Activated naive CD4-positive, alpha-beta T cell treated with anti-CD3 and anti-CD28 coated beads, Interleukin-2, amount 10 ng/mL, durations not matched to agents 7 days and 5 days (primary cell): Measurements from ENCODE around the gene DNAJB13.

Experiments
- CTCF ChIA-PET: fragments of 350-600 bp; sonication (Branson Sonifier 250); formaldehyde crosslinking; loops from one replicate; lab custom pipeline; 2021; ENCODE audit warnings: antibody characterized with exemption; lab: Charles Lee
- DNase-seq: peaks from one replicate; pipeline ENCODE4 v3.0.0-alpha.2; 2020
- H3K27ac Mint-ChIP-seq: one replicate; pipeline ENCODE4 v1.8.0; 2021; ENCODE audit warnings: mild to moderate bottlenecking, moderate library complexity, mixed read lengths
- H3K27me3 Mint-ChIP-seq: one replicate; pipeline ENCODE4 v1.8.0; 2021; ENCODE audit warnings: mild to moderate bottlenecking, mixed read lengths
- H3K36me3 Mint-ChIP-seq: one replicate; pipeline ENCODE4 v1.8.0; 2021; ENCODE audit warnings: mixed read lengths
- H3K4me1 Mint-ChIP-seq: one replicate; pipeline ENCODE4 v1.8.0; 2021; ENCODE audit warnings: mixed read lengths
- H3K4me3 Mint-ChIP-seq: one replicate; pipeline ENCODE4 v1.8.0; 2021; ENCODE audit warnings: mild to moderate bottlenecking, moderate library complexity, mixed read lengths
- H3K9me3 Mint-ChIP-seq: one replicate; pipeline ENCODE4 v1.8.0; 2021; ENCODE audit warnings: mixed read lengths

DNAJB13 gene

GRCh38 chr11:73990730-73991129 is 39.9 kb downstream of the DNAJB13 start:
- H3K4me3 Mint-ChIP-seq: no peak overlapping the region

GRCh38 chr11:73991471-73992006 is 40.7 kb downstream of the DNAJB13 start:
- no peak for DNase-seq
- CTCF ChIA-PET: interaction anchor here (0.6 kb wide), 1 partner anchor 158 kb away, joined by 5 read pairs; no protein-coding TSS in a partner anchor
- no peak overlapping the region for H3K4me3 Mint-ChIP-seq

More at GRCh38 chr11:73990730-73991129, 39.9 kb downstream of the DNAJB13 start:
- Mint-ChIP-seq H3K27me3 (peaks cover 3% of the 10 kb centered on the region), H3K36me3 (no peaks in the 10 kb centered on the region), H3K9me3 (no peaks in the 10 kb centered on the region), H3K27ac (no peak overlapping the region), H3K4me1 (peaks cover 29% of the 10 kb centered on the region)
- no peak for DNase-seq
- CTCF ChIA-PET: no interaction called here

GRCh38 chr11:73995247-73995646 is 44.4 kb downstream of the DNAJB13 start:
- H3K27ac Mint-ChIP-seq: peak overlapping the region; percentile 93
- CTCF ChIA-PET: interaction anchor here (0.9 to 2.0 kb wide), 6 partner anchors 10 to 37 kb away, joined by 3 to 5 read pairs (median 4); partner anchors contain the start of gene UCP2
- H3K9me3 Mint-ChIP-seq: no peaks in the 10 kb centered on the region
- H3K4me3 Mint-ChIP-seq: peak overlapping the region; percentile 53
- peaks cover 3% of the 10 kb centered on the region for H3K36me3 Mint-ChIP-seq
- H3K27me3 Mint-ChIP-seq: peaks cover 3% of the 10 kb centered on the region
- no peak for DNase-seq
- H3K4me1 Mint-ChIP-seq: peaks cover 58% of the 10 kb centered on the region

More at GRCh38 chr11:73991471-73992006, 40.7 kb downstream of the DNAJB13 start:
- H3K27me3 Mint-ChIP-seq: peaks cover 3% of the 10 kb centered on the region
- H3K36me3 Mint-ChIP-seq: no peaks in the 10 kb centered on the region
- H3K4me1 Mint-ChIP-seq: peaks cover 35% of the 10 kb centered on the region
- H3K9me3 Mint-ChIP-seq: no peaks in the 10 kb centered on the region
- no peak overlapping the region for H3K27ac Mint-ChIP-seq

GRCh38 chr11:73995731-73996130 is 44.9 kb downstream of the DNAJB13 start:
- Mint-ChIP-seq H3K4me3 (peak overlapping the region; percentile 53), H3K27me3 (peaks cover 3% of the 10 kb centered on the region), H3K27ac (peak overlapping the region; percentile 93), H3K9me3 (no peaks in the 10 kb centered on the region), H3K4me1 (peaks cover 59% of the 10 kb centered on the region), H3K36me3 (peaks cover 3% of the 10 kb centered on the region)
- DNase-seq: peak; percentile 76
- CTCF ChIA-PET: interaction anchor here (0.9 to 2.0 kb wide), 6 partner anchors 9 to 37 kb away, joined by 3 to 5 read pairs (median 4); partner anchors contain the start of gene UCP2

GRCh38 chr11:73996161-73996747 is 45.4 kb downstream of the DNAJB13 start:
- Mint-ChIP-seq H3K9me3 (no peaks in the 10 kb centered on the region), H3K4me3 (peak overlapping the region; percentile 53), H3K27ac (peak overlapping the region; percentile 93), H3K36me3 (peaks cover 5% of the 10 kb centered on the region), H3K4me1 (peaks cover 60% of the 10 kb centered on the region), H3K27me3 (peaks cover 2% of the 10 kb centered on the region)
- CTCF ChIA-PET: interaction anchor here (1.3 to 2.0 kb wide), 4 partner anchors 9 to 16 kb away, joined by 3 to 5 read pairs (median 4); no protein-coding TSS in a partner anchor
- DNase-seq: no peak

- no peak for DNase-seq
- Mint-ChIP-seq H3K27ac (peak overlapping the region; percentile 1), H3K4me1 (peaks cover 56% of the 10 kb centered on the region), H3K9me3 (no peaks in the 10 kb centered on the region), H3K36me3 (peaks cover 5% of the 10 kb centered on the region), H3K4me3 (no peak overlapping the region), H3K27me3 (no peaks in the 10 kb centered on the region)
- CTCF ChIA-PET: interaction anchor here (1.0 to 1.4 kb wide), 4 partner anchors 13 to 16 kb away, joined by 3 to 5 read pairs (median 3); no protein-coding TSS in a partner anchor
Observed at GRCh38 chr11:73997120-73997770, 46.4 kb downstream of the DNAJB13 start.

GRCh38 chr11:73998846-73999575 is 48.2 kb downstream of the DNAJB13 start:
- DNase-seq: no peak
- Mint-ChIP-seq H3K36me3 (peaks cover 19% of the 10 kb centered on the region), H3K27ac (no peak overlapping the region), H3K4me1 (peaks cover 62% of the 10 kb centered on the region), H3K27me3 (no peaks in the 10 kb centered on the region), H3K9me3 (no peaks in the 10 kb centered on the region), H3K4me3 (no peak overlapping the region)
- CTCF ChIA-PET: no interaction called here

GRCh38 chr11:73999581-74000306 is 48.9 kb downstream of the DNAJB13 start:
- no peaks in the 10 kb centered on the region for H3K9me3 Mint-ChIP-seq
- peaks cover 21% of the 10 kb centered on the region for H3K36me3 Mint-ChIP-seq
- DNase-seq: no peak
- no peak overlapping the region for H3K27ac Mint-ChIP-seq
- no peak overlapping the region for H3K4me3 Mint-ChIP-seq
- H3K4me1 Mint-ChIP-seq: peaks cover 63% of the 10 kb centered on the region
- H3K27me3 Mint-ChIP-seq: no peaks in the 10 kb centered on the region
- CTCF ChIA-PET: no interaction called here

GRCh38 chr11:74000307-74001133 is 49.7 kb downstream of the DNAJB13 start:
- no peak overlapping the region for H3K27ac Mint-ChIP-seq
- no peaks in the 10 kb centered on the region for H3K9me3 Mint-ChIP-seq
- H3K36me3 Mint-ChIP-seq: peaks cover 24% of the 10 kb centered on the region
- H3K4me1 Mint-ChIP-seq: peaks cover 63% of the 10 kb centered on the region
- CTCF ChIA-PET: interaction anchor here (0.8 to 1.4 kb wide), 2 partner anchors 11 to 36 kb away, joined by 4 to 5 read pairs; no protein-coding TSS in a partner anchor
- no peak overlapping the region for H3K4me3 Mint-ChIP-seq
- no peak for DNase-seq
- H3K27me3 Mint-ChIP-seq: no peaks in the 10 kb centered on the region

- Mint-ChIP-seq H3K36me3 (peaks cover 25% of the 10 kb centered on the region), H3K27me3 (no peaks in the 10 kb centered on the region), H3K9me3 (no peaks in the 10 kb centered on the region), H3K4me1 (peaks cover 62% of the 10 kb centered on the region), H3K27ac (no peak overlapping the region), H3K4me3 (no peak overlapping the region)
- CTCF ChIA-PET: interaction anchor here (1.4 kb wide), 1 partner anchor 38 kb away, joined by 4 read pairs; no protein-coding TSS in a partner anchor
- no peak for DNase-seq
Observed at GRCh38 chr11:74001822-74002286, 51.0 kb downstream of the DNAJB13 start.

GRCh38 chr11:74002832-74003231 is 52.0 kb downstream of the DNAJB13 start:
- no peak overlapping the region for H3K4me3 Mint-ChIP-seq
- peaks cover 54% of the 10 kb centered on the region for H3K4me1 Mint-ChIP-seq
- H3K36me3 Mint-ChIP-seq: peaks cover 25% of the 10 kb centered on the region

GRCh38 chr11:74004046-74004695 is 53.3 kb downstream of the DNAJB13 start:
- H3K27me3 Mint-ChIP-seq: no peaks in the 10 kb centered on the region
- CTCF ChIA-PET: interaction anchor here (1.0 to 1.8 kb wide), 5 partner anchors 11 to 167 kb away, joined by 3 to 7 read pairs (median 3); partner anchors contain the start of genes C2CD3 and PPME1
- DNase-seq: no peak
- peaks cover 61% of the 10 kb centered on the region for H3K4me1 Mint-ChIP-seq
- peaks cover 25% of the 10 kb centered on the region for H3K36me3 Mint-ChIP-seq
- H3K27ac Mint-ChIP-seq: peak overlapping the region; percentile 77
- no peaks in the 10 kb centered on the region for H3K9me3 Mint-ChIP-seq
- H3K4me3 Mint-ChIP-seq: no peak overlapping the region

More at GRCh38 chr11:74002832-74003231, 52.0 kb downstream of the DNAJB13 start:
- Mint-ChIP-seq H3K9me3 (no peaks in the 10 kb centered on the region), H3K27me3 (no peaks in the 10 kb centered on the region), H3K27ac (no peak overlapping the region)
- CTCF ChIA-PET: interaction anchor here (1.2 kb wide), 1 partner anchor 22 kb away, joined by 3 read pairs; no protein-coding TSS in a partner anchor
- DNase-seq: no peak
